NCI-H146 treated with DMSO at 0.1 percent for 48 hours (cell line): ENCODE measurements around the gene PSRC1.

ENCODE experiments used
- DNase-seq: peaks from one replicate; lab custom pipeline; 2025; ENCODE audit not compliant: unreplicated experiment; lab: John Stamatoyannopoulos, UW

The PSRC1 gene

DNA sequence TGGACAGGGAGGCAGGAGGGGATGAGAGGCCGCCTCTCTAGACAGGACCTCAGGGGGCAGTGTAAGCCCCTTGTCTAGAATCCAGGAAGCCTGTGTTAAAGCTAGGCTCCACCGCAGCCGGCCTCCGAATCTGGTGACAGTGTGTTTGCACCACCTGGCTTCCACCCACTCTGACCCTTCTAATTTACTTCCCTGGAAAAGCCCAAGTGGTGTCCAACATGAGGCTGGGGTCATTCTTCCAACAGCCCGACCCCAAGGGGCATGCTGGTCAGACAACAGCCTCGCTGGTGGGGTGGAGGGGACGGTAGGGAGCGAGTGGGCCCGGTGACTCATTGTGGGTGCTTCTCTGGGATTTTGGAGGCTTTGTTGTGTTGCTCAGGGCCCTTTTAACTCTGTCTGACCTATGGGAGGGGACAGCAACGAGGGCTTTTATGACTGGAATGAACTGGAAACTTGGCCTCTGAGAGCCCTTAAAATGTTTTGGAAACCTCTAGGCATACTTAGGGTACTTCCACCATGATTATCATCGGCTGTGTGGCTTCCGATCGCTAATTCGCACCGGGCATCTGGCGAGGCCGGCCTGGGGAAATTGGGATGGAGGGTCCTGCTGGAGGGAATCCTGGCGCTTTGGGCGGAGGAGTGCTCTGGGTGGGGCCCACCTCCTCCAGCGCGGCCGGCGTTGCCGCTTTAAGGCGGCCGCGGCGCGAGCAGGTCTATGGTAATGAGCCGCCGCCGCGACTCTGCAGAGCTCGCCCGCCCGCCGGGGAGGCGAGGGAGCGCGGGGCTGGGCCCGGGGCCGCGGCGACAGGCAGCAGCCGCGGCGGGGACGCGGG, 33.9 kb downstream of the PSRC1 start, which contains the start of gene CELSR2:
CELSR2 (plus strand) TSS at position 743 of the 833 bp plus-strand sequence. CDS start 541 bp downstream, outside the sequence.
- peak; percentile 23 for DNase-seq

DNA sequence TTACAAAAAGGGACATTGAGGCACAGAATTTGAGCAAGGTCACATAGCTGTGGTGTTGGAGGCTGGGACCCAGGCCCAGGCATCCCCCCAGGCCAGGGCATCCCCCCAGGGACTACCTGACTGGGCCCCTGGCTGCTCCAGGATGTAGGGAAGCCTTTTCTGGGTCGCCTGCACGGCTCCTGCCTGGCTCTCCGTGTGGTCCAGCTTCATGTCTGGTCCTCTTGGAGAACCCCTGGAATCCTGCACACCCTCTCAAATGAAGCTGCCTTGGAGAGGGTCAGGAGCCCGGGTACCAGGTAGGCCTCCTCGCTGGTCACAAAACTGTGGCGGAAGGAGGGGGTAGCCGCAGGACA, 34.5 kb downstream of the PSRC1 start:
- no peak for DNase-seq

DNA sequence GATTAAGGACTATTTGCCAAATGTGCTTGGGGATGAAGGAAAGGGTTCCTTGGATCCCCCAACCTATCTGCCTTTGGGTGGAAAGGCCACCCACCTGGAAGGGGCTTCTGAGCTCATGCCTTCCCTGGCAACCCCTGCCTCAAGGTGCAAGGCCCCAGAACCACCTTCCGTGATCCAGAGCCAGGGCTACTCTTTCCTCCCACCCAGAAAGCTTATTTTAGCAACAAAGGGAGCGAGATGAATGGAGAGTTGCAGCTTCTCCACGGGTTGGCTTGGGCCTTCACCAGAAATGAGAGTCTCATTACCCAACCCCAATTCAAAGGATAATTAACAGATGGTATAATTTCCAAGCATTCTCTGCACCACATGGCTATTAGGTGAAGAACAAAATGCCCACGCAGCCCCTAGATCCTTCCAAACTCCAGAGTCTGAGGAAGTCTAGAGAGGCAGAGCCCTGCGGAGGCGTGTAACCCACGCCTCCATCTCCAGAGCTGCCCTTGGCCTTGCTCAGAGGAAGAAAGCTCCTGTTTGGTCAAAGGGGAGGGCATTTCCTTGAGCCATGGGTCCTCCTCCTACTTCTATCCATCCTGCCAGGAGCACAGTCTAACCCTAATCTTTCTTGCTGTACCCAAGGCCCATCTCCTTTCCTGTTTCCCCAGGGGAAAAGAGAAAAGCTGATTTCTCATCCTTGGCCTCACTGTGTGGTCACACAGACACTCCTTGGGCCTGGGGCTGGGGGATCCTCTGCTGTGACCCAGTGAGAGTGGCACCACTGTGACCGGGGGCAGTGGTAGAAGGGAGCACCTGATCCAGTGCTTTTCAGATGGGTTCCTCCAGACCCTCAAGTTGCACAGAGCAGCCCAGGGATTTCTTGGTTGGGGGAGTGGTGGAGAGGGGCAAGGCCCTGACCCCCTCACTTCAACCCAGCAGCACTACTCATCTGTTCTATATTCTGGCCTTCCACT, 35.3 kb downstream of the PSRC1 start:
- no peak for DNase-seq

DNA sequence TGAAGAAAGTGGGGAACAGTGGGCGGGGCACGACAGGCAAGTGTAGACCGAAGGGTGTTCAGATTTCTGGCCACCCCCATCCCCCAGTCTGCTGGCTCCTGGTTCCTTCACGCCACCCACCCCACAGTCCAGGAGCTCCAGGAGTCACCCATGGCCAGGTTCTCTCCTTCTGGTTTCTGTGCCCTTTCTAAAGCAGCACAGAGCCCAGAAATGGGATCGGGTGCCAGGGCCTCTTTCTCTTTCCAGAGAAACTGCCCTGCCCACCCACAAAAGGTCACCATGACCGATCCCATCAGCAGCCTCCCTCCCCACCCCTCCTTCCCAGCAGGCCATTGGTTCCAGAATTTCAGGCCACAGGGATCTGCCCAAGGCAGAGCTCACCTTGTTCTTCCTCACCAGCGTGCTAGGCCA, 36.8 kb downstream of the PSRC1 start:
- DNase-seq: no peak

DNA sequence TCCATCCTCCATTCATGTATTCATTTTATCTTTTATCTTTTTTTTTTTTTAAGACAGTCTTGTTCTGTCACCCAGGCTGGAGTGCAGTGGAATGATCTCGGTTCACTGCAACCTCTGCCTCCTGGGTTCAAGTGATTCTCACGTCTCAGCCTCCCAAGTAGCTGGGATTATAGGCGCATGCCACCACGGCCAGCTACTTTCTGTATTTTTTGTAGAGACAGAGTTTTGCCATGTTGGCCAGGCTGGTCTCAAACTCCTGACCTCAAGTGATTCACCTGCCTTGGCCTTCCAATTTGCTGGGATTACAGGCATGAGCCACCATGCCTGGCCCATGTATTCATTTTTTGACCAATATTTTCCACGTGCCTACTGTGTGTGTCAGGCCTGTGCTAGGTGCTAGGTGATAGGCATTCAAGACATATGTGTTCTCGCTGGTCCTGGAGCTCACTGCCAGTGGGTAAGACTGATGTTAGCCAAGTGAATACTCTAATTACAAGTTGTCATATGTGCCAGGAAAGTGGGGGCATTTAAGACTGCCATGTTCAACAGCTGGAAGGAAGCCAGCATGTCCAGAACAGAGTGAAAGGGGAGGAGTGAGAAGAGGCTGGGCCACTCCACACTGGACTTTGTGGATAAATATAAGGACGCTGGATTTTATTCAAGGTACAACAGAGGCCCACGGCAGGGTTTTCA, 38.9 kb downstream of the PSRC1 start:
- no peak for DNase-seq

DNA sequence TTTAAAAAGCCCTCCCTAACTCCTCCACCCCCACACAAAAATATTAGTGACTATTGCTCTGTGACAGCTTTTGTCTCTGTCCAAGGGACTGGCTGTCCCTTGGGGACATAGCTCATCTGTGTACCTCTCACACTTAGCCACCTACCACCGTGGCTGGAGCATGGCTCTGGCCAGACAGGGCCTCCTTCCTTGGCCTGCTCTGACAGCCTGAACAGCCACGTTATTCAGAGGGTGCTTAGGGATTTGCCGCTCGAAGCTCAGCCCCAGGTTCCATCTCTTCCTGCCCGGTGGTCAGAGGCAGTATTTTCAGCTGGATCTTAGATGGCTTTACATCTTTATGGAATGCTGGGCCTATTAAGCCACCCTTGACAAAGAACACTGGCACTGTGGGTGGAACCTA, 39.7 kb downstream of the PSRC1 start:
- DNase-seq: no peak

DNA sequence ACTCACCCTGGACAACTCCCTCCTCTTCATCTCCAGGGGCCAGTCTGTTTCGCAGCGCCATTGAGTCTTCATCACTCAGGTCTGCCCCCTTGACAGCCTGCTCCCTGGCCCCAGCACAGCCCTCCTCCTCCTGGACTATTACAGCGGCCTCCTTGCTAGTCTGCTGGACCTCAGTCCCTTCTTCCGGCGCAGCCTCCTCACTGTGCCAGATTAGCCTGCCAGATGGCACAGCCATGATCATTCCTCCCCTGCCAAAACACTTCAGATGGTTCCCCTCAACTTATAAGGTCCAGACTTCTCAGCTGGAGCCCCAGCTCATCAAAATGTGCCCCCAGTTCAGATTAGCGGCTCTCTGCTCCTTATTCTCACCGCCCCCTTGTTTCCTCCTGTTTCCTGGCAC, 40.6 kb downstream of the PSRC1 start:
- no peak for DNase-seq

DNA sequence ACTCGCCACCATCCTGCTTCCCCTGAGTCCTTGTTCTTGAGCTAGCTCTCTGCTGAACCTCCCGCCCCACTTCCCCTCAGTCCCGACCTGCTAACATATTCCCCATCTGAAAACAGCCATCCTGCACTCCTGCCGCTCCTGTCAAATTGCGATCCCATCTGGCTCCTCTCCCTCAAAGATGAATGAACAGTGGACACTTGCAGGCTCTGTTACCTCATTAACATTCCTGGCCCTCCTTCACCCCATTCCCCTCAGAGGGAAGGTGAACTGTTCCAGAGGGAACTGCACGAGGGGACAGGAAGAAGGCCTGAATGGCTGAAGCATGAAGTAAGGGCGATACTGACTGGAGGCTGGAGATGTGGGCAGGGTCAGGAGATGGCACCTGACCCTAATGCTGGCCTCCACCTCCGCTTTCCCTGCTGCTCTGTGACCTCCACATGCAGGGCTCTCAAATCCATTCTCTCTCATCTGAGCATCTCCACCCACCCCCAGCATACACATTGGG, 41.1 kb downstream of the PSRC1 start:
- no peak for DNase-seq

DNA sequence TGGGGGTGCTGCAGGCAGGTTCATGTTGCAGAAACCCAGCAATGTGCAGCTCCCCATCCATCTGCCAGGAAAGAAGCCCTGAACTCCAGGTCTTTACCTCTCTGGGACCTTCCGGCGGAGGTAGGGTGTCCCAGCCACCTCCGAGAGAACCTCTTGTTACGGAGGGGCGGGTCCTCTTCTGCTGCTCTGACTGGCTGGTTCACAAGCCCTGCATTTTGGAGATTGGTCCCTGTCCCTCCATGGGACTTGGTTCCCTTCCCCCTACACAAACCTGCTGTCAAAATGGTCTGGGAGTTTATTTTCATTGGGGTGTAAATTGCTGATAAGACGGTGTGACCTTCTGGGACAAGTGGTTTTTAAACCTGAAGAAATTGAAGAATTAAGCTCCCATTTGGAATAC, 41.6 kb downstream of the PSRC1 start:
- no peak for DNase-seq

DNA sequence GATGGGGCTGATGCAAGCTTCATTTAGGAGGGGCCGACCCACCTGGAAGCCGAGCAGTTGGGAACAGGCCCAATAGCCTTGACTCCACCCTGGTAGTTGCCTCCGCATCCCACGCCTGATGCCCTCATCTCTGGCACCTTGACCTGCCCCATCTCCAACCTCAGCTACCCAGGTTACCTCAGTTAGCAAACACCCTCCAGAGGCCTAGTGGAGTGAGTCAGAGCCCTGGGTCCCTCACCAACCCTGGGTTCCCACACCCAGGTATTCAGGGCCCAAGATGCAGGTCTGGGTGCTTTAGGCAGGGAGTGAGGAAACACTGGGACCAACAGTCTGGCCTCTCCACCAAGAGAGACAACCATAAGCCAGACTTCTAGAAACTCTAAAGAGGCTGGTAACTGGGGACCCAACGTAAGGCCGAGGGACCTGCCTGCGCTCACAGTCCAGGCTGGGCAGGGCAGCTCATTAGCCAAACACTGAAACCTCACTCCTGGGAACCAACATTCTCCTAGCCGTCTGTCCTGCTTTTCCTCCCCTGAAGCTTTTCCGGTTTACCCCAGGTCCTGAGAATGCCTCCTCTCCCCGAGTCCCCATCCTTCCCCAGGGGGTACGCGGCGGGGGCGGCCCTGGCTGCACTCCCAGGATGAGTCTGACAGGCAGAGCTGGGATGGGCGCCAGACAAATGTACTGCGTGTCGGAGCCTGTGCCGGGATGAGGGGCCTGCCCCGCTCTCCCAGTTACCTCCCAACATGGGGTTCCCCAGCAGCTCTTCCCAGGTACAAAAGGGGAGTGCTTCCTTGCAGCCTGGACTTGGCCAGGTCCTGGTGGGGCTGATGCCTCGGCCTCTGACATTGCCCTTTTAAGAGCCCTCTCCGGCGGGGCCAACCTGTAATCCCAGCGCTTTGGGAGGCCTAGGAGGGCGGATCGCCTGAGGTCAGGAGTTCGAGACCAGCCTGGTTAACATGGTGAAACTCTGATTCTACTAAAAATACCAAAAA, 42.5 kb downstream of the PSRC1 start:
- DNase-seq: no peak

DNA sequence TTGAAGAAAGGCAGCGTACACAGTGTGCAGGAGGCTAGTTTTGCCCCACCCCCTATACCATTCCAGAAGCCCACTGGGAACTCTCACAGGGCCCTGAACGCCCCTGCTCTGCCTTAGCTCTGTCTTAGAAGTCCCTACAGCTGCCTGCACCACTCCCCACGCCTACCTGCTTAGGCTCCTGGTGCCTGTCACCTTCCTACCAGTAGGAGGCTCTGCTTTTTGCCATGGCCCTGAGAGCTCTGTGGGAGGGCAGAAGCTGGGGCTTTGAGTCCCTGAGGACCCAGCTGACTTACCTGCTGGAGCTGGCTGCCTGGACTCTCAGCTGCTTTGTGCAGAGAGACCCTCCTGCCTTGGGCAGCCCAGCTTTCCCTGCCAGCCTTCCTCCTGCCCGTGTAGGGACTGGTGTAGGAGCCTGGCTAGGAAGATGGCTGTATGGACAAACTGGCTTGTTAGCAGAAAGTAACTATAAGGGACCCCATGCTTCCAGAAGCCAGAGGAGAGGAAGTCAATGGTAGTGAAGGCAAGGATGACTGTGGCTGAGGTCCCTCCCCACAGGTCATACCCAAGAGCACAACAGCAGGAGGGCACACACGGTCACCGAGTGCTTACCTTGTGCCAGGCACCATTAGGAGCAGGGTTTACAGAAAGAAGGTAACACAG, 43.4 kb downstream of the PSRC1 start:
- peak; percentile 25 for DNase-seq

DNA sequence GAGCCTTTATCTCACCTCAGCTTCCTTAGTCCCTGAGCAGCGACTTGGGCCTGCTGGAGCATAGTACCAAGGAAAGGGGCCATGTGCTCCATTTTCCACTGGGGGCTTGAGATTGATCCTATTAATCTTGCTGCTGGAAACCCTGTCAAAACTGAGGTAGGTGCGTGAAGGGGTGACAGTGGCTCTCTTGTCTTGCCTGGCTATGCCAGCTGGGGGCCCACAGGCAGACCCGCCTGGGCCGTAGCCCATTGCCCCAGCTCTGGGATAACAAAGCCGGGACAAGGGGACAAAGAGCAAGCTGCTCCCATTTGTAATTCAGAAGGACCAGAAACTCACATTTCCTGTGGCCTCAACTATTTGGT, 43.9 kb downstream of the PSRC1 start:
- no peak for DNase-seq

DNA sequence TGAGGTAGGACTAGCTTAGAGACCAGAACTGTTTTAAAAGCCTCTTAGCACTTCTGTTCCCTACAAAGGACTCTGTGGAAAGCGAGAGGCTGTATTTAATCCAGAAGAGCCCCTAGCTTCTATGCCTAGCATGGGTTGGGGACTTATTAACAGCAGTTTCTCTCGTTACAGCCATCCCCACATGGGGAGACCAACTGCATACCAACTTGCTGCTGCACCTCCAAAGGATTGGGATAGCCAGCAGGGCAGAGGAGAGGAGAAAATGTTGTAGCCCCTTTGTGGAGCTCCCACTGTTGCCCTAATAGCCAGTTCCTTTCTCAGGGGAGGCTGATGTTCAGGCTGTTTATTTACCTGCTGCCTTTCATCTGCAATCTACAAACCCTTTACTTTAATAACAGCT, 44.6 kb downstream of the PSRC1 start:
- no peak for DNase-seq

DNA sequence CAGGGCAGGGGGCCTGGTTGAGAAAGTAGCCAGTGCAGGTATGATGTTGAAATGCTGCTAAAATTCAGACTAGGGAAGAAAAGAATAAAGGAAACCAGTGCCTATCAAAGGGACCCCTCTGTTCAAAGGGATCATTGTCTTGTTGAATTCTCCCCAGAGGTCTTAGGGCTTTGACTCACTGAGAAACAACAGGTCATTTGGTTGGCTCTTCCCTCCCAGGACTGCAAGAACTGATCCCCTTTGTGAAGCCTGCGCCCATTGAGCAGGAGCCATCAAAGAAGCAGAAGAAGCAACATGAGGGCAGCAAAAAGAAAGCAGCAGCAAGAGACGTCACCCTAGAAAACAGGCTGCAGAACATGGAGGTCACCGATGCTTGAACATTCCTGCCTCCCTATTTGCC, 45.4 kb downstream of the PSRC1 start:
- DNase-seq: no peak

DNA sequence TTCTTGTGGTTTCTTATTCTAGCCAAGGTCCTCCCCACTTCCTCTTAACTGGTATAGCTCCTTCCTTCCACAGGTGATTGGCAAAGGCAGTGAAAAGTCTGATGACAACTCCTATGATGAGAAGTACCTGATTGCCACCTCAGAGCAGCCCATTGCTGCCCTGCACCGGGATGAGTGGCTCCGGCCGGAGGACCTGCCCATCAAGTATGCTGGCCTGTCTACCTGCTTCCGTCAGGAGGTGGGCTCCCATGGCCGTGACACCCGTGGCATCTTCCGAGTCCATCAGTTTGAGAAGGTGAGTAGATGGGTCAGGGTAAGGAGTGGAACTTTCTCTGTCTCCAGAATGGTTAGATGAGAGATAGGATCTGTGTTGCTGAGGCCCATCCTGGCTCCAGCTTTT, 47.8 kb downstream of the PSRC1 start:
- no peak for DNase-seq

DNA sequence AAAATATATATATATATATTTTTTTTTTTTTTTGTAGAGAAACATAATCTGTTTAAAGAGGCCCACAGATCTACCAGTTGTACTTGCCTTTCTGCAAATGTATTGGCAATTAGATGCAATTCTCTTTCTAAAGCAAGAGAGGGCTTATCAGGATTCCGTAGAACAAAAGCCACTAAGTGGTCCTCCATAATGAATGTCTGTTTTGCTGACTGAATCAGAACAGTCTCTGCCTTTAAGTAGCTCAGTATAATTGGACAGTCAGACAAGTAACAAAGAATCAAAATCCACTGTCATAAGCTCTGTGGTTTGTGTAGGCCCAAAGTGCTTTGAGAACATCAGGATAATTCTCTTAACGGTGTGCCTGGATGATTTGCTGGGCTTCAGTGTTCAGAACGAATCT, 51.9 kb downstream of the PSRC1 start:
- no peak for DNase-seq
